ENCODE data around the gene TRIM67. TPM values are rescaled to one million over a fixed set of nuclear protein-coding genes. Genes with fewer than 3 reads are reported as not detected.

The TRIM67 gene
- total and polyA plus RNA-seq, 9 of the 15 experiments (the other 6 are each of a cell fraction or from before 2014, with no cell fraction given) = 0.04 to 0.60 (median 0.31) TPM

DNA sequence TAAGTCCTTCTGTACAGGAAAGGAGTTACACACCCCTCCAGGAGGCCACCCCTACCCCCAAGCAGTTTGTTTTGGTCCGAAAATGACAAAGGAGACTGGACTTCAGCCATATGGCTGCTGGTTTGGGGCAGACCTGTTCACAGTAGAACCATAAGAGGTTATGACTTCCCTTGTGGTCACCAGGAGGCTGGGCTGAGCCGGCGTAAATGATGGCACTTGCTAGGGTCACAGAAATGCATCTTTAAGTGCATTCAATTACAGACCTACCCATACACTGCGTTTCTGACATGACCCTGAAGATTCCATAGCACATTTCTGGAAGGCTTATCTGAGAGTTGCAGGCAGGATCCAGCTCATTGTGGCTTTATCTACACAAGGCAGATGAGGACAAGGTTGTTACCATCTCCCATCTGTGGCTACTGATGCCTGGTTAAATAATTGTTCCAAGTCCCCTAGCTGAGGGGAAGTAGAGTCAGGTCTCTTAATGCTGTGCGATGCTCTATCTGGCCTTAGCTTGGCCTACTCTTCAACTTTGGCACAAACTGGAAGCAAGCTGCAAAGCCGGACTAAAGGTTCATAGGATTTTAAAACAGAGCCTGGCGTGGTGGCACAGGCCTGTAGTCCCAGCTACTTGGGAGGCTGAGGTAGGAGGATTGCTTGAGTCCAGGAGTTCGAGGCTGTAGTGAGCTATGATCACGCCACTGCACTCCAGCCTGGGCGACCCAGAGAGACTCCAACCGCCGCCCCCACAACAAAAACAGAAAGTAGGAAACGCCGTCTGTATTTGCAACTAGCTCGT lies 1.7 kb upstream of the TRIM67 start (continued):
- TF ChIP-seq, protein P1, sequence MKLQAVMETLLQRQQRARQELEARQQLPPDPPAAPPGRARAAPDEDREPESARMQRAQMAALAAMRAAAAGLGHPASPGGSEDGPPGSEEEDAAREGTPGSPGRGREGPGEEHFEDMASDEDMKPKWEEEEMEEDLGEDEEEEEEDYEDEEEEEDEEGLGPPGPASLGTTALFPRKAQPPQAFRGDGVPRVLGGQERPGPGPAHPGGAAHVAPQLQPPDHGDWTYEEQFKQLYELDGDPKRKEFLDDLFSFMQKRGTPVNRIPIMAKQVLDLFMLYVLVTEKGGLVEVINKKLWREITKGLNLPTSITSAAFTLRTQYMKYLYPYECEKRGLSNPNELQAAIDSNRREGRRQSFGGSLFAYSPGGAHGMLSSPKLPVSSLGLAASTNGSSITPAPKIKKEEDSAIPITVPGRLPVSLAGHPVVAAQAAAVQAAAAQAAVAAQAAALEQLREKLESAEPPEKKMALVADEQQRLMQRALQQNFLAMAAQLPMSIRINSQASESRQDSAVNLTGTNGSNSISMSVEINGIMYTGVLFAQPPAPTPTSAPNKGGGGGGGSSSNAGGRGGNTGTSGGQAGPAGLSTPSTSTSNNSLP (IDR thresholded peaks at IDR 0.05; ENCODE audit: borderline replicate concordance, low read depth, low read length) = peak; percentile 85
- TF ChIP-seq, protein P2, sequence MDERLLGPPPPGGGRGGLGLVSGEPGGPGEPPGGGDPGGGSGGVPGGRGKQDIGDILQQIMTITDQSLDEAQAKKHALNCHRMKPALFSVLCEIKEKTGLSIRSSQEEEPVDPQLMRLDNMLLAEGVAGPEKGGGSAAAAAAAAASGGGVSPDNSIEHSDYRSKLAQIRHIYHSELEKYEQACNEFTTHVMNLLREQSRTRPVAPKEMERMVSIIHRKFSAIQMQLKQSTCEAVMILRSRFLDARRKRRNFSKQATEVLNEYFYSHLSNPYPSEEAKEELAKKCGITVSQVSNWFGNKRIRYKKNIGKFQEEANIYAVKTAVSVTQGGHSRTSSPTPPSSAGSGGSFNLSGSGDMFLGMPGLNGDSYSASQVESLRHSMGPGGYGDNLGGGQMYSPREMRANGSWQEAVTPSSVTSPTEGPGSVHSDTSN (CRISPR knock-in tag; IDR thresholded peaks at IDR 0.05; ENCODE audit: low read depth) = no peak
- TF ChIP-seq, protein P2 (tag; conservative IDR thresholded peaks at IDR 0.05; ENCODE audit: low read depth) = peak; percentile 60
- no peak for TF ChIP-seq BMI1 (IDR thresholded peaks at IDR 0.05; ENCODE audit: low read length)
- no peak for TF ChIP-seq NFRKB (IDR thresholded peaks at IDR 0.05; ENCODE audit: low read depth)
- TF ChIP-seq EHMT2 (IDR thresholded peaks at IDR 0.05) = peak; percentile 95
- no peak for TF ChIP-seq ZBTB8A (IDR thresholded peaks at IDR 0.05; ENCODE audit: partially characterized antibody)
- TF ChIP-seq SMARCA5 (IDR thresholded peaks at IDR 0.05) = no peak
- peak; percentile 94 for TF ChIP-seq MTA3 (IDR thresholded peaks at IDR 0.05; ENCODE audit: borderline replicate concordance)
- TF ChIP-seq SIN3A (IDR thresholded peaks at IDR 0.05; ENCODE audit: borderline replicate concordance in 2 of 2, control insufficient read depth in 1 of 2, low read depth in 2 of 2, low read length in 2 of 2) = no peak
- TF ChIP-seq ZNF77 (CRISPR knock-in tag; IDR thresholded peaks at IDR 0.05) = no peak
- TF ChIP-seq, protein P3, sequence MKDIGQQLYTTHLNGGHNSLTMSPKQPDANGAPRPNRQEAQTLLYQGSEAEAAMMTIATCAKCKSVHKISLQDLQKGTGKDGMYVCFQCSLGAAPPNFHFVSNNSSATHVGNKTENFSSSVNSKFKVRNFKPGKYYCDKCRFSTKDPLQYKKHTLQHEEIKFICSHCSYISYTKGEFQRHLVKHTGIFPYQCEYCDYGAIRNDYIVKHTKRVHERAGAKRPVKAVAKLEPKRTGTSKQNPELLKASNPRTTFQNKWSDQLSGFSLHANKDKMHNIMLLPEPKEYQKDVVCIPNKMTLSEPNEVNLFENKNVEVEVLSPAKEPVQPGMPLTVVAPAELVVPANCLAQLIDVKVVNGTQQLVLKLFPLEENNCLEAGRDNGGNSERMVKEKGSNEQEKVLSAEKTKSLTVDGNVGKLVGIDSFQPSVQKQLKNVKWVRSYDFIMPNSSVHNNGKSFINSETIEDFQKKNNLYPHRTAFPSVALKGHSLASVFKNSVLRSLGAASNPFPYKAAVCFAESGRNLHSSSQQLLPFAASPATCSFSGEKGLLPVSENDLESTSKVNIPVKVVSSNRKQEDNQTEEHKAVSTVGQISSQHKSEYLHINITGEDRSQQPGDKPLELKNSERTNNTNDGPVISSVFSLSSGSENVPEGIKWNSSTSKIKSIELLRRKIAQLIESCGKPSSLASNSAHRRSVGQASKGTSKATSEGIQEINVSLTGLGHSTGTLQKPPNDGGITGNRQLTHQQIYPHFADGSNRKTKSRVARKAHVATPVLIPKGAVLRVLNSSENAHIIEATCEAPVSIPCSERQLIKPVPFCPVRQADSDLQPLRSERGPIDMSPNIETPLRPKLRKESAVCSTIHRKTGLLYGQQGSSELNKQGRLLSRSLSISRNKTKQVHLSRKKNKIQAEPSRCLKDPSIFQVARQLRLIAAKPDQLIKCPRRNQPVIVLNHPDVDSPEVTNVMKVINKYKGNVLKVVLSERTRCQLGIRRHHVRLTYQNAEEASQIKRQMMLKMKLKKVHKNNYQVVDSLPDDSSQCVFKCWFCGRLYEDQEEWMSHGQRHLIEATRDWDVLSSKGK (CRISPR knock-in tag; IDR thresholded peaks at IDR 0.05) = no peak
- no peak for TF ChIP-seq SRSF7 (optimal IDR thresholded peaks at IDR 0.05; ENCODE audit: low read depth, low read length)
- TF ChIP-seq KAT7 (CRISPR knock-in tag; IDR thresholded peaks at IDR 0.05; ENCODE audit: borderline replicate concordance) = no peak
- TF ChIP-seq, protein P4, sequence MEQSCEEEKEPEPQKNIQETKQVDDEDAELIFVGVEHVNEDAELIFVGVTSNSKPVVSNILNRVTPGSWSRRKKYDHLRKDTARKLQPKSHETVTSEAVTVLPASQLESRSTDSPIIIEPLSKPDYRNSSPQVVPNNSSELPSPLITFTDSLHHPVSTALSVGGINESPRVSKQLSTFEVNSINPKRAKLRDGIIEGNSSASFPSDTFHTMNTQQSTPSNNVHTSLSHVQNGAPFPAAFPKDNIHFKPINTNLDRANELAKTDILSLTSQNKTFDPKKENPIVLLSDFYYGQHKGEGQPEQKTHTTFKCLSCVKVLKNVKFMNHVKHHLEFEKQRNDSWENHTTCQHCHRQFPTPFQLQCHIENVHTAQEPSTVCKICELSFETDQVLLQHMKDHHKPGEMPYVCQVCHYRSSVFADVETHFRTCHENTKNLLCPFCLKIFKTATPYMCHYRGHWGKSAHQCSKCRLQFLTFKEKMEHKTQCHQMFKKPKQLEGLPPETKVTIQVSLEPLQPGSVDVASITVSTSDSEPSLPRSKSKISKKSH (CRISPR knock-in tag; IDR thresholded peaks at IDR 0.05) = no peak
- TF ChIP-seq, protein P5, sequence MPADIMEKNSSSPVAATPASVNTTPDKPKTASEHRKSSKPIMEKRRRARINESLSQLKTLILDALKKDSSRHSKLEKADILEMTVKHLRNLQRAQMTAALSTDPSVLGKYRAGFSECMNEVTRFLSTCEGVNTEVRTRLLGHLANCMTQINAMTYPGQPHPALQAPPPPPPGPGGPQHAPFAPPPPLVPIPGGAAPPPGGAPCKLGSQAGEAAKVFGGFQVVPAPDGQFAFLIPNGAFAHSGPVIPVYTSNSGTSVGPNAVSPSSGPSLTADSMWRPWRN (IDR thresholded peaks at IDR 0.05; ENCODE audit: low read depth) = peak; percentile 96

Measured in K562 (cell line).